Right ventricle myocardium superior (tissue), 1 donor: ENCODE results near the gene HDAC3. TPM values are rescaled to one million over a fixed set of nuclear protein-coding genes. Genes with fewer than 3 reads are reported as not detected.

ENCODE experiments used
- ATAC-seq: fragments of 200-7000 bp; cut with Tn5 transposase; one replicate; pipeline ENCODE4 v1.9.1; 2020; ENCODE audit warnings: mild to moderate bottlenecking; ENCODE audit not compliant: poor library complexity
- DNase-seq: peaks from one replicate; pipeline ENCODE4 v3.0.0-alpha.2; 2020
- intact Hi-C: fragments of 100-400 bp; cut with DNase I; formaldehyde crosslinking; loops from one replicate; pipeline ENCODE4 v1.11.2; 2022
- total RNA-seq: library from RNA; stranded (reverse); fragmentation: NEBNext Ultra II Directional; extraction: Animal tissue kit (Norgen Biotek cat#: 25700); gene quantifications from one replicate; pipeline ENCODE4 v1.2.1, GENCODE V29; 2021
- donor health status: DM: no; HTN: yes; CAD: no; lungs with severe emphysema.

The HDAC3 gene
- total RNA-seq, 1 donor from 2014 or later, result 29.1 TPM

- no peak for ATAC-seq
- intact Hi-C loops, result no loop called here
- no peak for DNase-seq
Observed at GRCh38 chr5:141573489-141574121, 63.0 kb downstream of the HDAC3 start.

Other genes with a start within 250 kb of the HDAC3 start
- gene PCDHGB4, start 249.2 kb downstream of the HDAC3 start, total RNA-seq, result 5.8 TPM
- 10.1 TPM for gene PCDHGA8, start 244.2 kb downstream of the HDAC3 start, total RNA-seq
- 7.2 TPM for gene PCDHGB5, start 238.9 kb downstream of the HDAC3 start, total RNA-seq
- 4.3 TPM for gene PCDHGA9, start 234.1 kb downstream of the HDAC3 start, total RNA-seq
- 6.2 TPM for gene PCDHGB6, start 228.8 kb downstream of the HDAC3 start, total RNA-seq
- gene PCDHGA10, start 223.9 kb downstream of the HDAC3 start, total RNA-seq, result 5.4 TPM
- 9.8 TPM for gene PCDHGB7, start 219.2 kb downstream of the HDAC3 start, total RNA-seq
- gene PCDHGA11, start 215.8 kb downstream of the HDAC3 start, total RNA-seq, result 5.1 TPM
- gene PCDHGA12, start 206.3 kb downstream of the HDAC3 start, total RNA-seq, result 4.9 TPM
- gene PCDHGC3, start 160.9 kb downstream of the HDAC3 start, total RNA-seq, result 17.1 TPM
- gene PCDHGC4, start 151.8 kb downstream of the HDAC3 start, total RNA-seq, result 3.0 TPM
- gene PCDHGC5, start 147.8 kb downstream of the HDAC3 start, total RNA-seq, result 3.0 TPM
- 32.0 TPM for gene DIAPH1, start 17.8 kb downstream of the HDAC3 start, total RNA-seq
- 0.86 TPM for gene RELL2, start 148 bp upstream of the HDAC3 start, total RNA-seq
- gene FCHSD1, start 14.6 kb upstream of the HDAC3 start, total RNA-seq, result 2.6 TPM
- gene ARAP3, start 45.4 kb upstream of the HDAC3 start, total RNA-seq, result 12.5 TPM
- 15.8 TPM for gene PCDH1, start 241.6 kb upstream of the HDAC3 start, total RNA-seq